HepG2 (cell line): ENCODE data around the gene ART4. TPM values are rescaled to one million over a fixed set of nuclear protein-coding genes. Genes with fewer than 3 reads are reported as not detected.

Source experiments
- ATAD3A ChIP-seq: sonication (generic); formaldehyde crosslinking; IDR thresholded peaks from 2 replicates; pipeline ENCODE4 v1.4.0; 2020; ENCODE audit warnings: missing genetic modification reagents
- EED ChIP-seq: sonication (generic); formaldehyde crosslinking; IDR thresholded peaks from 2 replicates; pipeline ENCODE4 v1.5.0; 2020; ENCODE audit warnings: mild to moderate bottlenecking, missing genetic modification reagents
- FOXK2 ChIP-seq: fragments of 450-650 bp; IDR thresholded peaks from 2 replicates; pipeline ENCODE4 v1.6.1; 2016
- HNF1A ChIP-seq, 2 experiments: sonication (generic) in 1 of 2; formaldehyde crosslinking in 1 of 2; IDR thresholded peaks; 2 replicates each; pipeline versions ENCODE4 v1.4.0 to v1.6.1; 2016 to 2020; ENCODE audit warnings: borderline replicate concordance in 1 of 2, low read depth in 1 of 2, mild to moderate bottlenecking in 1 of 2, missing genetic modification reagents in 1 of 2
- HOXA9 ChIP-seq: sonication (generic); formaldehyde crosslinking; IDR thresholded peaks from 2 replicates; pipeline ENCODE4 v1.8.1; 2022; ENCODE audit warnings: missing genetic modification reagents, mild to moderate bottlenecking, moderate library complexity, borderline replicate concordance
- JDP2 ChIP-seq: sonication (generic); formaldehyde crosslinking; IDR thresholded peaks from 2 replicates; pipeline ENCODE4 v1.8.1; 2022; ENCODE audit warnings: missing genetic modification reagents, borderline replicate concordance
- MTA1 ChIP-seq: sonication (generic); formaldehyde crosslinking; IDR thresholded peaks from 2 replicates; pipeline ENCODE4 v1.4.0; 2020; ENCODE audit warnings: missing genetic modification reagents, mild to moderate bottlenecking, borderline replicate concordance
- NBN ChIP-seq: fragments of 450-650 bp; conservative IDR thresholded peaks from 2 replicates; pipeline ENCODE4 v1.6.1; 2017
- NFKB2 ChIP-seq: sonication (generic); formaldehyde crosslinking; IDR thresholded peaks from 2 replicates; pipeline ENCODE4 v1.4.0; 2020; ENCODE audit warnings: missing genetic modification reagents, borderline replicate concordance
- SMAD9 ChIP-seq: sonication (generic); formaldehyde crosslinking; IDR thresholded peaks from 2 replicates; pipeline ENCODE4 v1.5.1; 2020; ENCODE audit warnings: mild to moderate bottlenecking, missing genetic modification reagents
- SRF ChIP-seq: IDR thresholded peaks from 2 replicates; pipeline ENCODE4 v1.6.1; 2011; ENCODE audit warnings: mild to moderate bottlenecking, low read depth, low read length, moderate library complexity
- SSRP1 ChIP-seq: IDR thresholded peaks from 2 replicates; pipeline ENCODE4 v1.6.1; 2016; ENCODE audit warnings: control low read depth
- ZBTB10 ChIP-seq: sonication (generic); formaldehyde crosslinking; IDR thresholded peaks from 2 replicates; pipeline ENCODE4 v1.4.0; 2020; ENCODE audit warnings: missing genetic modification reagents, borderline replicate concordance
- ZNF18 ChIP-seq: sonication (generic); formaldehyde crosslinking; IDR thresholded peaks from 2 replicates; pipeline ENCODE4 v1.8.0; 2022; ENCODE audit warnings: mild to moderate bottlenecking, missing genetic modification reagents; ENCODE audit not compliant: insufficient replicate concordance
- ZNF207 ChIP-seq: fragments of 450-650 bp; IDR thresholded peaks from 2 replicates; pipeline ENCODE4 v1.6.1; 2016; ENCODE audit warnings: antibody characterized with exemption, borderline replicate concordance
- ZNF230 ChIP-seq: sonication (generic); formaldehyde crosslinking; IDR thresholded peaks from 2 replicates; pipeline ENCODE4 v1.4.0; 2020; ENCODE audit warnings: mild to moderate bottlenecking, missing genetic modification reagents
- ZNF704 ChIP-seq: sonication (generic); formaldehyde crosslinking; IDR thresholded peaks from 2 replicates; pipeline ENCODE4 v1.8.1; 2023; ENCODE audit warnings: mild to moderate bottlenecking, inconsistent platforms, moderate library complexity, missing genetic modification reagents, borderline replicate concordance
- ZNF724P ChIP-seq: sonication (generic); formaldehyde crosslinking; IDR thresholded peaks from 2 replicates; pipeline ENCODE4 v1.8.0; 2022; ENCODE audit warnings: missing genetic modification reagents, borderline replicate concordance
- ZNF784 ChIP-seq: sonication (generic); formaldehyde crosslinking; IDR thresholded peaks from 2 replicates; pipeline ENCODE4 v1.5.1; 2020; ENCODE audit warnings: missing genetic modification reagents, mild to moderate bottlenecking, borderline replicate concordance
- ZNF788 ChIP-seq: sonication (generic); formaldehyde crosslinking; IDR thresholded peaks from 2 replicates; pipeline ENCODE4 v1.5.0; 2020; ENCODE audit warnings: mild to moderate bottlenecking, missing genetic modification reagents, borderline replicate concordance
- polyA plus RNA-seq, 8 experiments: library from polyadenylated mRNA; depleted of rRNA in 3 of 8; stranded (reverse) in 7 of 8; unstranded in 1 of 8; fragments of >200 nt; fragmentation: Illumina TruSeq in 4 of 8; extraction: Trizol in 4 of 8; gene quantifications; 2 replicates each; pipeline versions ENCODE4 v1.2.1 to v1.2.3, GENCODE V29; 2011 to 2016; ENCODE audit warnings: low read depth in 4 of 8, missing spikeins in 1 of 8, mixed read lengths in 1 of 8; ENCODE audit not compliant: insufficient read depth in 1 of 8
- total RNA-seq, 5 experiments: library from RNA; depleted of rRNA; stranded (reverse); fragments of >200 nt; fragmentation: Illumina TruSeq; extraction: Trizol; gene quantifications; 2 replicates each; pipeline ENCODE4 v1.2.3, GENCODE V29; 2016; ENCODE audit warnings: low read depth in 1 of 5

The ART4 gene
- total and polyA plus RNA-seq, 2 of the 13 experiments (the other 11 are each of a cell fraction or from before 2014, with no cell fraction given) = 17.6 to 20.3 TPM

GRCh38 chr12:14841761-14842160, 1.6 kb downstream of the ART4 start (continued):
- TF ChIP-seq ZNF18 (no peak), ZNF724P (CRISPR knock-in tag) (peak; percentile 43; the same call in 1 of the 2 replicates), EED (CRISPR knock-in tag) (no peak), ZNF788 (no peak; the same call in 1 of the 2 replicates), HOXA9 (no peak), NBN (no peak), HNF1A (IDR thresholded peaks at IDR 0.05; ENCODE audit: low read depth) (no peak; the same call in 1 of the 2 replicates), HNF1A (CRISPR knock-in tag; IDR thresholded peaks at IDR 0.05; ENCODE audit: borderline replicate concordance) (no peak), ATAD3A (CRISPR knock-in tag) (no peak), NFKB2 (CRISPR knock-in tag) (no peak), FOXK2 (no peak), MTA1 (CRISPR knock-in tag) (no peak), ZNF207 (no peak), SMAD9 (CRISPR knock-in tag) (no peak), ZNF704 (CRISPR knock-in tag) (no peak), ZNF784 (CRISPR knock-in tag) (no peak), SSRP1 (CRISPR knock-in tag) (no peak), SRF (no peak), JDP2 (CRISPR knock-in tag) (no peak), ZNF230 (no peak), ZBTB10 (CRISPR knock-in tag) (no peak)
